ENCODE data around the gene CBARP.

- no peak for TF ChIP-seq CBX5 (IDR thresholded peaks at IDR 0.05; ENCODE audit: borderline replicate concordance, low read depth)
- no peak for TF ChIP-seq POU5F1 (IDR thresholded peaks at IDR 0.05; ENCODE audit: borderline replicate concordance, low read depth, low read length, partially characterized antibody)
- no peak for TF ChIP-seq PHF8 (IDR thresholded peaks at IDR 0.05; ENCODE audit: borderline replicate concordance, low read length)
- TF ChIP-seq MEF2A (IDR thresholded peaks at IDR 0.05; ENCODE audit: control insufficient read depth, low read depth, low read length), result no peak
- TF ChIP-seq, protein P1, sequence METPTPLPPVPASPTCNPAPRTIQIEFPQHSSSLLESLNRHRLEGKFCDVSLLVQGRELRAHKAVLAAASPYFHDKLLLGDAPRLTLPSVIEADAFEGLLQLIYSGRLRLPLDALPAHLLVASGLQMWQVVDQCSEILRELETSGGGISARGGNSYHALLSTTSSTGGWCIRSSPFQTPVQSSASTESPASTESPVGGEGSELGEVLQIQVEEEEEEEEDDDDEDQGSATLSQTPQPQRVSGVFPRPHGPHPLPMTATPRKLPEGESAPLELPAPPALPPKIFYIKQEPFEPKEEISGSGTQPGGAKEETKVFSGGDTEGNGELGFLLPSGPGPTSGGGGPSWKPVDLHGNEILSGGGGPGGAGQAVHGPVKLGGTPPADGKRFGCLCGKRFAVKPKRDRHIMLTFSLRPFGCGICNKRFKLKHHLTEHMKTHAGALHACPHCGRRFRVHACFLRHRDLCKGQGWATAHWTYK (CRISPR knock-in tag; IDR thresholded peaks at IDR 0.05), result no peak
- no peak for TF ChIP-seq PRDM10 (IDR thresholded peaks at IDR 0.05; ENCODE audit: partially characterized antibody)
- TF ChIP-seq YY1 (IDR thresholded peaks at IDR 0.05; ENCODE audit: borderline replicate concordance in 1 of 3, control insufficient read depth in 1 of 3, extremely low read depth in 1 of 3, insufficient read depth in 3 of 3, insufficient read length in 1 of 3, insufficient replicate concordance in 2 of 3, low read depth in 1 of 3, low read length in 2 of 3), result no peak
These were observed 38.3 kb downstream of the CBARP start for GRCh38 chr19:1199531-1199930.

All from K562 (cell line).